NCI-H2227 treated with DMSO at 0.1 percent for 48 hours (cell line): ENCODE measurements around the gene RASAL2.
A peak's percentile ranks its signal among the peaks of the same experiment; 100 is the strongest.
"Not testable (repeated sequence)": the region's sequence is repeated elsewhere in the genome, so short reads cannot be mapped to it uniquely, and the experiment has no call there.

Experiments used
- DNase-seq: peaks from one replicate; lab custom pipeline; 2025; lab: John Stamatoyannopoulos, UW

The RASAL2 gene

GRCh38 chr1:178237121-178237520 lies 143.2 kb downstream of the RASAL2 start:
- no peak for DNase-seq

GRCh38 chr1:178238722-178239510 lies 145.0 kb downstream of the RASAL2 start:
- DNase-seq, result peak; percentile 15

GRCh38 chr1:178241057-178241456 lies 147.2 kb downstream of the RASAL2 start:
- DNase-seq, result no peak

- no peak for DNase-seq
Observed at GRCh38 chr1:178241837-178242236, 147.9 kb downstream of the RASAL2 start.

GRCh38 chr1:178243119-178243518 lies 149.2 kb downstream of the RASAL2 start:
- no peak for DNase-seq

GRCh38 chr1:178243890-178244289 lies 150.0 kb downstream of the RASAL2 start:
- no peak for DNase-seq

- DNase-seq, result not testable (repeated sequence)
Observed at GRCh38 chr1:178248284-178248683, 154.4 kb downstream of the RASAL2 start.

GRCh38 chr1:178253581-178253980 lies 159.7 kb downstream of the RASAL2 start:
- not testable (repeated sequence) for DNase-seq

- DNase-seq, result no peak
Observed at GRCh38 chr1:178254433-178254832, 160.5 kb downstream of the RASAL2 start.

GRCh38 chr1:178258536-178258935 lies 164.6 kb downstream of the RASAL2 start:
- no peak for DNase-seq

- peak; percentile 71 for DNase-seq
Observed at GRCh38 chr1:178262120-178262500, 168.2 kb downstream of the RASAL2 start.

- peak; percentile 42 for DNase-seq
Observed at GRCh38 chr1:178263341-178263740, 169.4 kb downstream of the RASAL2 start.

- no peak for DNase-seq
Observed at GRCh38 chr1:178266113-178266512, 172.2 kb downstream of the RASAL2 start.

GRCh38 chr1:178266619-178267066 lies 172.7 kb downstream of the RASAL2 start:
- DNase-seq, result no peak

GRCh38 chr1:178267646-178268094 lies 173.8 kb downstream of the RASAL2 start:
- no peak for DNase-seq

- DNase-seq, result no peak
Observed at GRCh38 chr1:178271471-178271870, 177.6 kb downstream of the RASAL2 start.

GRCh38 chr1:178273707-178274410 lies 180.0 kb downstream of the RASAL2 start:
- DNase-seq, result no peak

GRCh38 chr1:178275049-178275448 lies 181.1 kb downstream of the RASAL2 start:
- no peak for DNase-seq

- no peak for DNase-seq
Observed at GRCh38 chr1:178275553-178275952, 181.6 kb downstream of the RASAL2 start.

GRCh38 chr1:178277793-178278530 lies 184.1 kb downstream of the RASAL2 start:
- no peak for DNase-seq

GRCh38 chr1:178278916-178279686 lies 185.2 kb downstream of the RASAL2 start:
- DNase-seq, result no peak

GRCh38 chr1:178282949-178283367 lies 189.1 kb downstream of the RASAL2 start:
- peak; percentile 27 for DNase-seq
